ENCODE results near the gene ACTRT1.

- TF ChIP-seq CTCF (IDR thresholded peaks at IDR 0.05) (no peak), POLR2A (IDR thresholded peaks at IDR 0.05) (no peak)
Observed at GRCh38 chrX:128021566-128021965, 30.6 kb downstream of the ACTRT1 start.
